Keratinocyte (primary cell): ENCODE data around the gene TVP23C. TPM values are rescaled to one million over a fixed set of nuclear protein-coding genes. Genes with fewer than 3 reads are reported as not detected.
"Not testable (repeated sequence)": the region's sequence is repeated elsewhere in the genome, so short reads cannot be mapped to it uniquely, and the experiment has no call there.

ENCODE experiments used
- DNase-seq: peaks from one replicate; pipeline ENCODE4 v3.0.0-alpha.2; 2011; ENCODE audit warnings: low read depth, missing footprints, low spot score
- FAIRE-seq: peaks from 2 replicates; lab custom pipeline; 2011; peaks lifted over from hg19 to GRCh38; lab: Jason Lieb, UNC
- H2AFZ ChIP-seq: 2 replicates; pipeline ENCODE4 v1.6.0; 2012; ENCODE audit warnings: low read length, control low read depth, inconsistent platforms; ENCODE audit not compliant: control insufficient read depth
- H3K27ac ChIP-seq: 2 replicates; pipeline ENCODE4 v1.5.1; 2011; ENCODE audit warnings: low read length; ENCODE audit not compliant: control insufficient read depth, insufficient read depth
- H3K27me3 ChIP-seq: 3 replicates; pipeline ENCODE4 v1.6.0; 2011; ENCODE audit warnings: low read length; ENCODE audit not compliant: control insufficient read depth, insufficient read depth; ENCODE audit errors: extremely low read depth
- H3K36me3 ChIP-seq, 2 experiments: 2 replicates in 1 of 2; 3 replicates in 1 of 2; pipeline ENCODE4 v1.5.1; 2011; ENCODE audit warnings: low read length in 2 of 2, mild to moderate bottlenecking in 1 of 2; ENCODE audit not compliant: control insufficient read depth in 2 of 2, insufficient read depth in 2 of 2; ENCODE audit errors: extremely low read depth in 1 of 2
- H3K4me1 ChIP-seq: 3 replicates; pipeline ENCODE4 v1.5.1; 2011; ENCODE audit warnings: low read length; ENCODE audit not compliant: control insufficient read depth, insufficient read depth; ENCODE audit errors: extremely low read depth
- H3K4me2 ChIP-seq: 3 replicates; pipeline ENCODE4 v1.6.0; 2011; ENCODE audit warnings: low read depth, low read length; ENCODE audit not compliant: control insufficient read depth, insufficient read depth; ENCODE audit errors: extremely low read depth
- H3K4me3 ChIP-seq, 3 experiments: fragments of 200-600 bp in 1 of 3; sonication (generic) in 1 of 3; 2 replicates in 2 of 3; 3 replicates in 1 of 3; pipeline ENCODE4 v1.5.1; 2011 to 2016; ENCODE audit warnings: low read length in 3 of 3, mild to moderate bottlenecking in 3 of 3, control low read depth in 2 of 3, inconsistent platforms in 1 of 3, low read depth in 1 of 3, mixed read lengths in 1 of 3, mixed run types in 1 of 3, moderate library complexity in 1 of 3; ENCODE audit not compliant: control insufficient read depth in 2 of 3, insufficient read depth in 2 of 3; ENCODE audit errors: extremely low read depth in 1 of 3
- H3K79me2 ChIP-seq: 2 replicates; pipeline ENCODE4 v1.6.0; 2012; ENCODE audit warnings: low read length; ENCODE audit not compliant: control insufficient read depth, insufficient read depth
- H3K9ac ChIP-seq: 3 replicates; pipeline ENCODE4 v1.6.0; 2011; ENCODE audit warnings: low read length; ENCODE audit not compliant: control insufficient read depth, insufficient read depth; ENCODE audit errors: extremely low read depth
- H3K9me1 ChIP-seq: 3 replicates; pipeline ENCODE4 v1.6.0; 2011; ENCODE audit warnings: low read length; ENCODE audit not compliant: control insufficient read depth, insufficient read depth; ENCODE audit errors: extremely low read depth
- H3K9me3 ChIP-seq: 2 replicates; pipeline ENCODE4 v1.5.1; 2012; ENCODE audit warnings: low read depth, low read length; ENCODE audit not compliant: control insufficient read depth
- H4K20me1 ChIP-seq: 3 replicates; pipeline ENCODE4 v1.6.0; 2011; ENCODE audit warnings: low read length; ENCODE audit not compliant: control insufficient read depth, insufficient read depth; ENCODE audit errors: extremely low read depth
- dilution Hi-C: fragments of 300-500 bp; cut with MboI; formaldehyde crosslinking; loops from one replicate; pipeline ENCODE4 v1.7.0; 2020; ENCODE audit warnings: low sequenced_read_pairs; ENCODE audit not compliant: extremely low pct_ligation_motif_present
- polyA minus RNA-seq, 3 experiments: library from RNA; depleted of rRNA, polyadenylated mRNA; stranded (reverse); fragments of >200 nt; gene quantifications; 1 replicate in 1 of 3; 2 replicates in 1 of 3; 3 replicates in 1 of 3; pipeline ENCODE4 v1.2.3, GENCODE V29; 2011
- polyA plus RNA-seq, 5 experiments: library from polyadenylated mRNA; depleted of rRNA in 3 of 5; stranded (reverse) in 3 of 5; stranded (forward) in 1 of 5; unstranded in 1 of 5; fragments of >200 nt; gene quantifications; 1 replicate in 1 of 5; 2 replicates in 3 of 5; 3 replicates in 1 of 5; pipeline versions ENCODE4 v1.2.1 to v1.2.3, GENCODE V29; 2011 to 2012; ENCODE audit warnings: missing spikeins in 2 of 5, low read depth in 1 of 5, low replicate concordance in 1 of 5

Gene TVP23C
- polyA plus RNA-seq (2.4 to 5.7 TPM (median 4.0 TPM) in 3 replicates), polyA minus RNA-seq (4.4 to 11.8 TPM (median 5.7 TPM) in 3 replicates)
- 2.6 TPM for polyA plus RNA-seq (2011; ENCODE audit: low read depth)
- polyA plus RNA-seq (2011; cell fraction: cytosol; rRNA removed) = 1.9 and 3.8 TPM in 2 replicates
- polyA plus RNA-seq (2011; cell fraction: nucleus; rRNA removed) = 6.1 and 6.7 TPM in 2 replicates
- 1.8 and 3.9 TPM in 2 replicates for polyA plus RNA-seq (2012; ENCODE audit: low replicate concordance)
- polyA minus RNA-seq (2011; cell fraction: cytosol; rRNA and poly(A)+ RNA removed) = 5.2 TPM
- polyA minus RNA-seq (2011; cell fraction: nucleus; rRNA and poly(A)+ RNA removed) = 15.3 and 27.8 TPM in 2 replicates

DNA sequence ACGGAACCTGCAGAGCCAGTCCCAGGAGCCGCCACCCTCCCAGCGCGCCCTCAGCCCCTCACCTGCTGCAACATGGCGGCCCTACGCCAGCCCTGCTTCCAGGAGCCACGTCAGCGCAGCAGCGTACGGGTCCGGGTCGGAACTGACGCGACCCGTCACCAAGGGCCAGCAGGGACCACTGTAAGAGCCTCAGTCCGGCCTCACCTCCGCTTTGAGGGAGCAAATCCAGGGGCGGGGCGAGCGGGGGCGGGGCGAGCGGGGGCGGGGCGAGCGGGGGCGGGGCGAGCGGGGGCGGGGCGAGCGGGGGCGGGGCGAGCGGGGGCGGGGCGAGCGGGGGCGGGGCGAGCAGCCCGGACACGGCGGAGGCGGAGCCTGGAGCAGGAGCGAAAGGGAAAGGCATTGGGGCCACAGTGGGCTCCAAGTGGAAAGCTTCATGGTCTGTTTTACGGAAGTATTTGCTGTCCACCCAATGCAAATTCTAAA, at the start of gene TVP23C:
Gene TVP23C (minus strand): TSS at position 109 of the 483 bp plus-strand sequence. CDS start 35 bp downstream, at position 74.
- H3K9me1 ChIP-seq, H3K79me2 ChIP-seq, H4K20me1 ChIP-seq, H3K9me3 ChIP-seq, H3K27me3 ChIP-seq, H3K4me1 ChIP-seq, FAIRE-seq, dilution Hi-C loops, H3K27ac ChIP-seq, H3K36me3 ChIP-seq: not testable (repeated sequence)
- Histone ChIP-seq H2AFZ (peak within 1 kb of the TSS; percentile 90), H3K4me3 (peak within 1 kb of the TSS; percentile 55 to 73 (median 60)), H3K4me2 (peak within 1 kb of the TSS; percentile 32), H3K9ac (peak within 1 kb of the TSS; percentile 72)
- DNase-seq = peak; percentile 23

DNA sequence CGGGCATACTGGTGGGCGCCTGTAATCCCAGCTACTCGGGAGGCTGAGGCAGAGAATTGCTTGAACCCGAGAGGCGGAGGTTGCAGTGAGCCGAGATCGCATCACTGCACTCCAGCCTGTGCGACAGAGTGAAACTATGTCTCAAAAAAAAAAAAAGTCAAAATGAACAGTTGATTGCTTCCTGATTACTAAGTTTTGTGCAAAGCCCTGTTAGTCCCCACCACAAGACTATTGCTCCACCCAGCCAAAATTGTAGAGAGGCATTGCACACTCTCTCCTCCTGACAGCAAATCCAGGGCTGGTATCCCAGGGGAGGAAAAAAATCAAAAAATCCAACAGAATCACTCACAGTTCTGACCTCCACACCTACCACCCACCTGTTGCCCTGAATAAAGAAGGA, 29.7 kb upstream of the TVP23C start:
- H3K9me1 ChIP-seq, H3K4me2 ChIP-seq, H3K27me3 ChIP-seq, H3K27ac ChIP-seq, H3K79me2 ChIP-seq, FAIRE-seq, H2AFZ ChIP-seq, H3K9me3 ChIP-seq, H3K36me3 ChIP-seq, H3K9ac ChIP-seq, DNase-seq, H3K4me1 ChIP-seq, H3K4me3 ChIP-seq, dilution Hi-C loops, H4K20me1 ChIP-seq: not testable (repeated sequence)

DNA sequence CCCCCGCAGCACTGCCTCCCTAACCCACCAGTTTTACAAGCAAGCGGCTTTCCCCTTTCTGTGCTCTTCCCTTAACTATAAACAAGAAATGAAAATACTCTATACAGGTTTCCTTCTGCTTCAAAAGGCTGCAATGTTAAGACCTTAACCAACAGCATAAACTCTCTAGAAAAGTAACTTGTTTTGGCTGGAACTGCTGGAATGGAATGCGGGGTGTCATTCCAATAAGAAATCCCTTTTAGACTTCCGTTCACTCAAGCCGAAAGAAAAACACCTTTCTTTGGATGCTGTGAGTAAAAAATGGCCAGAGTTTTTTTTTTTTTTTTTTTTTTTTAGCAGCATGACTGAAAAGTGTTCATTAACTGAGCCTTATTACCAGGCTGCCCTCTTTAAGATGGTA, 28.7 kb upstream of the TVP23C start:
- H3K9me1 ChIP-seq, H3K9ac ChIP-seq, H3K36me3 ChIP-seq, H3K79me2 ChIP-seq, H3K4me2 ChIP-seq, H3K27ac ChIP-seq, FAIRE-seq, H2AFZ ChIP-seq, H3K4me1 ChIP-seq, dilution Hi-C loops, H3K9me3 ChIP-seq, H4K20me1 ChIP-seq, H3K27me3 ChIP-seq, H3K4me3 ChIP-seq, DNase-seq: not testable (repeated sequence)

DNA sequence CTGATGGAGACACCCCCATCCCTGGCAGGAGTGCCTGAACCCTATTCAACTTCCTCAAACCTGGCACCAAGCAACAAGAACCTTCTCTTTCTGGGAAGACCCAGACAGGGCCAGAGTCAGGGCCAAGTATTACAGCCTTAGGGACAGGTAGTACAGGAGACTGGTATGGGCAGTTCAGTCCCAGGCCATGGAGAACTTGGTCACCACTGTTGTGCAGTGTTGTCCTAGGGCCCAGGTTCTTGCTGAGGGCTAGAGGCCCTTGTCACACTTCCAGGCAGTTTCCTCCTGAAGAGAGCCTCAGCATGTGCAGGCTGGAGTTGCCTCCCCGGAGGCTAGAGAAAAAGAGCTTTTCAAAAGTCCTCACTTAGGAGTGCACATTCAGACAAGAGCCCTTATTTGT, 27.6 kb upstream of the TVP23C start:
- H3K9ac ChIP-seq, H4K20me1 ChIP-seq, H3K4me1 ChIP-seq, DNase-seq, H3K27ac ChIP-seq, FAIRE-seq, H3K9me3 ChIP-seq, H3K36me3 ChIP-seq, H3K4me3 ChIP-seq, dilution Hi-C loops, H3K4me2 ChIP-seq, H3K9me1 ChIP-seq, H3K79me2 ChIP-seq, H3K27me3 ChIP-seq, H2AFZ ChIP-seq: not testable (repeated sequence)
